NOMO-1 (cell line): ENCODE results near the gene CDH23.

ENCODE experiments used
- DNase-seq, 2 experiments: peaks; one replicate each; lab custom pipeline; 2025; ENCODE audit not compliant: unreplicated experiment in 2 of 2; lab: John Stamatoyannopoulos, UW

CDH23 gene

GRCh38 chr10:71645185-71645584, 248.5 kb downstream of the CDH23 start:
- no peak for DNase-seq

GRCh38 chr10:71646037-71646436, 249.3 kb downstream of the CDH23 start:
- DNase-seq = no peak

GRCh38 chr10:71646592-71647292, 250.0 kb downstream of the CDH23 start:
- DNase-seq = no peak

GRCh38 chr10:71647526-71648253, 251.0 kb downstream of the CDH23 start:
- DNase-seq = no peak

GRCh38 chr10:71648254-71648932, 251.7 kb downstream of the CDH23 start:
- no peak for DNase-seq

- no peak for DNase-seq
These were observed 252.2 kb downstream of the CDH23 start for GRCh38 chr10:71648933-71649320.

GRCh38 chr10:71649631-71650030, 252.9 kb downstream of the CDH23 start:
- DNase-seq = no peak

- no peak for DNase-seq
These were observed 253.7 kb downstream of the CDH23 start for GRCh38 chr10:71650397-71650796.

GRCh38 chr10:71651428-71651827, 254.7 kb downstream of the CDH23 start:
- no peak for DNase-seq

- no peak for DNase-seq
These were observed 255.2 kb downstream of the CDH23 start for GRCh38 chr10:71651928-71652327.

GRCh38 chr10:71653044-71653443, 256.3 kb downstream of the CDH23 start:
- DNase-seq = no peak

- DNase-seq = no peak
These were observed 259.5 kb downstream of the CDH23 start for GRCh38 chr10:71656220-71656619.

- DNase-seq = no peak
These were observed 261.1 kb downstream of the CDH23 start for GRCh38 chr10:71657604-71658466.

- no peak for DNase-seq
These were observed 261.7 kb downstream of the CDH23 start for GRCh38 chr10:71658467-71658745.

- no peak for DNase-seq
These were observed 262.5 kb downstream of the CDH23 start for GRCh38 chr10:71659111-71659634.

- no peak for DNase-seq
These were observed 263.0 kb downstream of the CDH23 start for GRCh38 chr10:71659737-71660136.

- no peak for DNase-seq
These were observed 263.6 kb downstream of the CDH23 start for GRCh38 chr10:71660313-71660712.

- DNase-seq = no peak
These were observed 264.4 kb downstream of the CDH23 start for GRCh38 chr10:71661060-71661622.

GRCh38 chr10:71661779-71662336, 265.1 kb downstream of the CDH23 start:
- DNase-seq = no peak

- no peak for DNase-seq
These were observed 266.6 kb downstream of the CDH23 start for GRCh38 chr10:71663311-71663710.
